ENCODE measurements around the gene EPB41. TPM values are rescaled to one million over a fixed set of nuclear protein-coding genes. Genes with fewer than 3 reads are reported as not detected.
"Not testable (repeated sequence)": the region's sequence is repeated elsewhere in the genome, so short reads cannot be mapped to it uniquely, and the experiment has no call there.

The EPB41 gene
- total RNA-seq, 4 donors from 2014 or later: 71.6 to 117 (median 92.6) TPM

DNA sequence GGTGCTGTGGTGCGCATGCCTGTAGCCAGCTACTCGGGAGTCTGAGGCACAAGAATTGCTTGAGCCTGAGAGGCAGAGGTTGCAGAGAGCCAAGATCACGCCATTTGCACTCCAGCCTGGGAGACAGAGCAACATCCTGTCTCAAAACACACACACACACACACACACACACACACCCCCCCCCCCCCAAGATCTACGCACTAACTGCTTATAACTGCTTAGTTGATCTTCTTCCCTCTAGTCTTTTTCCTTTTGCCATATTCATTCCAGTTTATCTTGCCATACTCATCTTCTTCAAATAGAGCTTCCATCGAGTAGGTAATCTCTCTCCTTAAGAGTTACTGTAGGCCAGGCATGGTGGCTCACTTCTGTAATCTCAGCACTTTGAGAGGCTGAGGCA, 20.9 kb downstream of the EPB41 start:
- Histone ChIP-seq H3K4me3 (no peak overlapping the region), H3K4me1 (peaks cover 0 to 11% (median 0%) of the 10 kb centered on the region in 4 donors), H3K9me3 (no peaks in the 10 kb centered on the region), H3K36me3 (no peaks in the 10 kb centered on the region), H3K27me3 (no peaks in the 10 kb centered on the region), H3K27ac (no peak overlapping the region)
- no peak for DNase-seq
- 96% methylated on average over 5 of the region's 5 CpGs; no CpG with 5 or more reads in 1 of the 2 donors for WGBS, 2 donors (ENCODE audit: low coverage in 1 of 2)
- TF ChIP-seq CTCF (IDR thresholded peaks at IDR 0.05) (no peak), POLR2A (IDR thresholded peaks at IDR 0.05) (no peak), POLR2AphosphoS5 (IDR thresholded peaks at IDR 0.05) (no peak), EP300 (IDR thresholded peaks at IDR 0.05; ENCODE audit: low read depth) (no peak)
- intact Hi-C loops (cut with DNase I; ENCODE audit: low total_unique reads): no loop called here
- in situ Hi-C loops (cut with MboI; ENCODE audit: low pct_ligation_motif_present in 1 of 4, low pct_unique_long_range_greater_than_20kb in 1 of 4, low sequenced_read_pairs in 3 of 4): no loop called here

DNA sequence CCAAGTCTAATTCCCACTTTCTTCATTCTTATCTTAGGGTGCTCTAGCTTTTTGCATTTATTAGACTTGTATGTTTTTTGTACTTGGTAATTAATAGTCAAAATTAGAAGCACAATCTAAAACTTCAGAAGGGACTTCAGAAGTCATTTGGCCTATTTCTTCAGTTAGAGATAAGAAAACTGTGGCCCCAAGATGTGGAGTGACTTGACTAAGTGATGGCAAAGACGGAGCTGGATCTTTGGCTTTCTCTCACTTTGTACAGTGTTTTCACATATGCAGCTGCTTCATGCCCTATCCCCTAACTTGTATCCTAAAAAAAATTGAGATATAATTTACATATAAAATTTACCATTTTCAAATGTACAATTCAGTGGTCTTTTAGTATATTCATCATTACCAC, 21.7 kb downstream of the EPB41 start:
- Histone ChIP-seq H3K4me3 (no peak overlapping the region), H3K9me3 (no peaks in the 10 kb centered on the region), H3K27ac (no peak overlapping the region), H3K27me3 (no peaks in the 10 kb centered on the region), H3K4me1 (peaks cover 0 to 11% (median 0%) of the 10 kb centered on the region in 4 donors), H3K36me3 (no peaks in the 10 kb centered on the region)
- intact Hi-C loops (cut with DNase I; ENCODE audit: low total_unique reads) (no loop called here), in situ Hi-C loops (cut with MboI; ENCODE audit: low pct_ligation_motif_present in 1 of 4, low pct_unique_long_range_greater_than_20kb in 1 of 4, low sequenced_read_pairs in 3 of 4) (no loop called here)
- WGBS, 2 donors (ENCODE audit: low coverage in 1 of 2): 98 to 100% methylated on average over 1 of the region's 1 CpG
- no peak for TF ChIP-seq POLR2A (IDR thresholded peaks at IDR 0.05)
- TF ChIP-seq POLR2AphosphoS5 (IDR thresholded peaks at IDR 0.05): no peak
- no peak for TF ChIP-seq EP300 (IDR thresholded peaks at IDR 0.05; ENCODE audit: low read depth)
- TF ChIP-seq CTCF (IDR thresholded peaks at IDR 0.05): no peak
- no peak for DNase-seq

DNA sequence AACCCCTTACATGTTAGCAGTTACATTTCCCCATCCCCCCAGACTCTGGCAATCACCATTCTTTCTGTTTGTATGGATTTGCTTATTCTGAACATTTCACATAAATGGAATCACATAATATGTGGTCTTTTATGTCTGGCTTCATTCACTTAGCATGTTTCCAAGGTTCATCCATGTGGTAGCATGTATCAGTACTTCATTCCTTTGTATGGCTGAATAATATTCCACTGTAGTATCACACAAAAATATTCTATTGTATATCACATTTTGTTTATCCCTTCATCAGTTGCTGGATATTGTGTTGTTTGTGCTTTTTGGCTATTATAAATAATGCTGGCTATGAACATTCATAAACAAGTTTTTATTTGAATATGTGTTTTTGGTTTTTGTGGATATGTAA, 22.2 kb downstream of the EPB41 start:
- H3K4me1 ChIP-seq: peaks cover 0 to 11% (median 0%) of the 10 kb centered on the region in 4 donors
- TF ChIP-seq POLR2A (IDR thresholded peaks at IDR 0.05): no peak
- no peak for TF ChIP-seq CTCF (IDR thresholded peaks at IDR 0.05)
- no peak for TF ChIP-seq POLR2AphosphoS5 (IDR thresholded peaks at IDR 0.05)
- no peak for TF ChIP-seq EP300 (IDR thresholded peaks at IDR 0.05; ENCODE audit: low read depth)
- H3K27me3 ChIP-seq: no peaks in the 10 kb centered on the region
- no peak for DNase-seq
- H3K4me3 ChIP-seq: no peak overlapping the region
- in situ Hi-C loops (cut with MboI; ENCODE audit: low pct_ligation_motif_present in 1 of 4, low pct_unique_long_range_greater_than_20kb in 1 of 4, low sequenced_read_pairs in 3 of 4) (no loop called here), intact Hi-C loops (cut with DNase I; ENCODE audit: low total_unique reads) (no loop called here)
- no peaks in the 10 kb centered on the region for H3K36me3 ChIP-seq
- no peak overlapping the region for H3K27ac ChIP-seq
- H3K9me3 ChIP-seq: no peaks in the 10 kb centered on the region

- H3K27me3 ChIP-seq; DNase-seq; intact Hi-C loops (cut with DNase I; ENCODE audit: low total_unique reads); H3K9me3 ChIP-seq; in situ Hi-C loops (cut with MboI; ENCODE audit: low pct_ligation_motif_present in 1 of 4, low pct_unique_long_range_greater_than_20kb in 1 of 4, low sequenced_read_pairs in 3 of 4); H3K4me1 ChIP-seq; H3K4me3 ChIP-seq; H3K27ac ChIP-seq; H3K36me3 ChIP-seq: not testable (repeated sequence)
- WGBS, 2 donors (ENCODE audit: low coverage in 1 of 2): 81% methylated on average over 3 of the region's 3 CpGs; no CpG with 5 or more reads in 1 of the 2 donors
Measured at GRCh38 chr1:28943581-28943980, 29.2 kb downstream of the EPB41 start.

GRCh38 chr1:28950006-28950405, 35.6 kb downstream of the EPB41 start:
- H3K27ac ChIP-seq: no peak overlapping the region
- 33 to 60% methylated on average over 1 of the region's 1 CpG for WGBS, 2 donors (ENCODE audit: low coverage in 1 of 2)
- no peaks in the 10 kb centered on the region for H3K27me3 ChIP-seq
- H3K9me3 ChIP-seq: no peaks in the 10 kb centered on the region
- in situ Hi-C loops (cut with MboI; ENCODE audit: low pct_ligation_motif_present in 1 of 4, low pct_unique_long_range_greater_than_20kb in 1 of 4, low sequenced_read_pairs in 3 of 4): no loop called here
- intact Hi-C loops (cut with DNase I; ENCODE audit: low total_unique reads): no loop called here
- no peak for DNase-seq
- H3K4me1 ChIP-seq: no peaks in the 10 kb centered on the region
- no peaks in the 10 kb centered on the region for H3K36me3 ChIP-seq
- no peak overlapping the region for H3K4me3 ChIP-seq
- no peak for TF ChIP-seq POLR2A (IDR thresholded peaks at IDR 0.05)
- TF ChIP-seq POLR2AphosphoS5 (IDR thresholded peaks at IDR 0.05): no peak
- TF ChIP-seq CTCF (IDR thresholded peaks at IDR 0.05): no peak
- TF ChIP-seq EP300 (IDR thresholded peaks at IDR 0.05; ENCODE audit: low read depth): no peak
